Skeletal muscle tissue (tissue), 4 donors: ENCODE results near the gene CAPN1. TPM values are rescaled to one million over a fixed set of nuclear protein-coding genes. Genes with fewer than 3 reads are reported as not detected.
A peak's percentile ranks its signal among the peaks of the same experiment; 100 is the strongest.
"Not testable (repeated sequence)": the region's sequence is repeated elsewhere in the genome, so short reads cannot be mapped to it uniquely, and the experiment has no call there.

Experiments used
- H3K27ac ChIP-seq: one replicate; pipeline ENCODE4 v1.7.0; 2013; ENCODE audit warnings: mild to moderate bottlenecking, low read depth, low read length, inconsistent platforms
- H3K27me3 ChIP-seq, 3 donors: one replicate each; pipeline ENCODE4 v1.7.0; 2013; ENCODE audit warnings: low read length in 3 of 3; ENCODE audit not compliant: control insufficient read depth in 3 of 3, insufficient read depth in 3 of 3
- H3K36me3 ChIP-seq, 3 donors: one replicate each; pipeline ENCODE4 v1.7.0; 2013; ENCODE audit warnings: low read length in 3 of 3; ENCODE audit not compliant: control insufficient read depth in 3 of 3, insufficient read depth in 3 of 3
- H3K4me1 ChIP-seq, 3 donors: one replicate each; pipeline ENCODE4 v1.7.0; 2013; ENCODE audit warnings: low read length in 3 of 3, mild to moderate bottlenecking in 3 of 3; ENCODE audit not compliant: control insufficient read depth in 3 of 3, insufficient read depth in 3 of 3
- H3K4me3 ChIP-seq, 3 donors: one replicate each; pipeline ENCODE4 v1.7.0; 2013; ENCODE audit warnings: low read length in 3 of 3
- H3K9ac ChIP-seq, 3 donors: one replicate each; pipeline ENCODE4 v1.7.0; 2013; ENCODE audit warnings: low read length in 3 of 3, mild to moderate bottlenecking in 3 of 3, moderate library complexity in 2 of 3, low read depth in 1 of 3
- H3K9me3 ChIP-seq, 3 donors: one replicate each; pipeline ENCODE4 v1.7.0; 2013; ENCODE audit warnings: low read length in 3 of 3; ENCODE audit not compliant: control insufficient read depth in 3 of 3
- total RNA-seq: library from RNA; depleted of rRNA; stranded (reverse); fragments of >200 nt; gene quantifications from one replicate; pipeline ENCODE4 v1.2.3, GENCODE V29; 2014
- donor health status: Osteomylitis.

CAPN1 gene
- total RNA-seq, 1 donor from 2014 or later, result 75.2 TPM

- H3K27me3 ChIP-seq, result no peaks in the 10 kb centered on the region
- peaks cover 0 to 6% (median 0%) of the 10 kb centered on the region in 3 donors for H3K4me1 ChIP-seq
- no peak overlapping the region for H3K27ac ChIP-seq
- peaks cover 0 to 2% (median 0%) of the 10 kb centered on the region in 3 donors for H3K36me3 ChIP-seq
- H3K4me3 ChIP-seq, result no peak overlapping the region
- no peak overlapping the region for H3K9ac ChIP-seq
- H3K9me3 ChIP-seq, result no peaks in the 10 kb centered on the region
Observed at GRCh38 chr11:65141896-65142494, 39.7 kb upstream of the CAPN1 start.

GRCh38 chr11:65147352-65148075 is 34.2 kb upstream of the CAPN1 start:
- peaks cover 12 to 19% (median 14%) of the 10 kb centered on the region in 3 donors for H3K4me1 ChIP-seq
- no peaks in the 10 kb centered on the region for H3K36me3 ChIP-seq
- no peak overlapping the region for H3K27ac ChIP-seq
- no peaks in the 10 kb centered on the region for H3K9me3 ChIP-seq
- no peak overlapping the region for H3K4me3 ChIP-seq
- H3K9ac ChIP-seq, result no peak overlapping the region
- H3K27me3 ChIP-seq, result no peaks in the 10 kb centered on the region

GRCh38 chr11:65148657-65149056 is 33.1 kb upstream of the CAPN1 start:
- peaks cover 12 to 19% (median 14%) of the 10 kb centered on the region in 3 donors for H3K4me1 ChIP-seq
- no peaks in the 10 kb centered on the region for H3K9me3 ChIP-seq
- no peak overlapping the region for H3K4me3 ChIP-seq
- no peak overlapping the region for H3K27ac ChIP-seq
- H3K27me3 ChIP-seq, result no peaks in the 10 kb centered on the region
- H3K9ac ChIP-seq, result no peak overlapping the region
- no peaks in the 10 kb centered on the region for H3K36me3 ChIP-seq

- H3K9me3 ChIP-seq, H3K27me3 ChIP-seq, H3K4me3 ChIP-seq, H3K36me3 ChIP-seq: not testable (repeated sequence)
- Histone ChIP-seq H3K4me1 (peaks cover 12 to 19% (median 14%) of the 10 kb centered on the region in 3 donors), H3K9ac (peak overlapping the region in 2 of 3 donors; percentile 62 to 70), H3K27ac (peak overlapping the region; percentile 85)
Observed at GRCh38 chr11:65150131-65150508, 31.6 kb upstream of the CAPN1 start.

GRCh38 chr11:65150509-65151299 is 31.0 kb upstream of the CAPN1 start:
- Histone ChIP-seq H3K36me3 (no peaks in the 10 kb centered on the region), H3K27ac (peak overlapping the region; percentile 85), H3K4me1 (peaks cover 12 to 19% (median 14%) of the 10 kb centered on the region in 3 donors), H3K4me3 (peak overlapping the region; percentile 7 to 47 (median 41)), H3K9me3 (no peaks in the 10 kb centered on the region), H3K9ac (peak overlapping the region; percentile 62 to 80 (median 70)), H3K27me3 (no peaks in the 10 kb centered on the region)

- no peaks in the 10 kb centered on the region for H3K36me3 ChIP-seq
- peak overlapping the region in 2 of 3 donors; percentile 70 to 80 for H3K9ac ChIP-seq
- peaks cover 12 to 19% (median 14%) of the 10 kb centered on the region in 3 donors for H3K4me1 ChIP-seq
- H3K9me3 ChIP-seq, result no peaks in the 10 kb centered on the region
- H3K27me3 ChIP-seq, result no peaks in the 10 kb centered on the region
- no peak overlapping the region for H3K4me3 ChIP-seq
- peak overlapping the region; percentile 85 for H3K27ac ChIP-seq
Observed at GRCh38 chr11:65151331-65151899, 30.3 kb upstream of the CAPN1 start.

GRCh38 chr11:65152122-65152521 is 29.6 kb upstream of the CAPN1 start:
- H3K4me1 ChIP-seq, result peaks cover 12 to 19% (median 14%) of the 10 kb centered on the region in 3 donors
- H3K27me3 ChIP-seq, result no peaks in the 10 kb centered on the region
- H3K36me3 ChIP-seq, result no peaks in the 10 kb centered on the region
- H3K9ac ChIP-seq, result no peak overlapping the region
- H3K9me3 ChIP-seq, result no peaks in the 10 kb centered on the region
- no peak overlapping the region for H3K4me3 ChIP-seq
- no peak overlapping the region for H3K27ac ChIP-seq

- Histone ChIP-seq H3K27ac (no peak overlapping the region), H3K9ac (no peak overlapping the region), H3K4me3 (no peak overlapping the region), H3K27me3 (no peaks in the 10 kb centered on the region), H3K9me3 (no peaks in the 10 kb centered on the region), H3K4me1 (peaks cover 0 to 3% (median 1%) of the 10 kb centered on the region in 3 donors), H3K36me3 (no peaks in the 10 kb centered on the region)
Observed at GRCh38 chr11:65156256-65156655, 25.5 kb upstream of the CAPN1 start.

- Histone ChIP-seq H3K36me3 (no peaks in the 10 kb centered on the region), H3K4me1 (no peaks in the 10 kb centered on the region), H3K9ac (no peak overlapping the region), H3K27me3 (no peaks in the 10 kb centered on the region), H3K27ac (no peak overlapping the region), H3K9me3 (no peaks in the 10 kb centered on the region), H3K4me3 (no peak overlapping the region)
Observed at GRCh38 chr11:65156926-65157325, 24.8 kb upstream of the CAPN1 start.
